Gastroesophageal sphincter (tissue), 3 donors: ENCODE measurements around the gene SPINT1.

Source experiments
- CTCF ChIP-seq, 4 experiments: fragments of 200-600 bp in 2 of 4; fragments of 450-650 bp in 2 of 4; sonication (generic) in 1 of 4; IDR thresholded peaks; one replicate each; pipeline ENCODE4 v1.5.1; 2017 to 2019; ENCODE audit warnings: antibody characterized with exemption in 4 of 4, mild to moderate bottlenecking in 2 of 4, moderate library complexity in 2 of 4
- EP300 ChIP-seq: sonication (generic); formaldehyde crosslinking; IDR thresholded peaks from one replicate; pipeline ENCODE4 v1.6.1; 2017; ENCODE audit warnings: antibody characterized with exemption, mild to moderate bottlenecking
- POLR2A ChIP-seq, 2 donors: fragments of 450-650 bp; IDR thresholded peaks; one replicate each; pipeline ENCODE4 v1.6.1; 2017; ENCODE audit warnings: antibody characterized with exemption in 2 of 2, mild to moderate bottlenecking in 2 of 2, moderate library complexity in 1 of 2
- POLR2AphosphoS5 ChIP-seq: sonication (generic); formaldehyde crosslinking; IDR thresholded peaks from one replicate; pipeline ENCODE4 v1.6.1; 2017; ENCODE audit warnings: antibody characterized with exemption

GRCh38 chr15:40873694-40874561 is 30.1 kb downstream of the SPINT1 start, which contains the start of gene RHOV:
- peak in 1 of 4 experiments; percentile 3 for TF ChIP-seq CTCF (IDR thresholded peaks at IDR 0.05)
- no peak for TF ChIP-seq POLR2A (IDR thresholded peaks at IDR 0.05)
- no peak for TF ChIP-seq EP300
- no peak for TF ChIP-seq POLR2AphosphoS5
